ENCODE measurements around the gene GSTM3.

The GSTM3 gene

GRCh38 chr1:109740615-109741373 is at the start of gene GSTM3:
Gene GSTM3 (minus strand): TSS chr1:109741038. CDS start chr1:109740287, 751 bp downstream.
- Histone ChIP-seq H3K4me3 (ENCODE audit: low read length) (peak within 1 kb of the TSS; percentile 59; the same call in 1 of the 2 replicates), H3K36me3 (ENCODE audit: control insufficient read depth, insufficient read depth, low read length) (no peaks in the 10 kb centered on the region), H3K27me3 (ENCODE audit: control insufficient read depth, insufficient read depth, low read length) (peaks cover 15% of the 10 kb centered on the region), H3K4me1 (ENCODE audit: control insufficient read depth, insufficient read depth, low read length) (peaks cover 4% of the 10 kb centered on the region), H3K27ac (ENCODE audit: low read length) (no peak within 1 kb of the TSS), H3K9me3 (ENCODE audit: control insufficient read depth, insufficient read depth, low read length) (no peaks in the 10 kb centered on the region)
- no CpG with 5 or more reads among the region's 10 CpGs for WGBS (ENCODE audit: insufficient coverage, insufficient read length)
- no peak for DNase-seq (ENCODE audit: low read depth, low spot score)

GRCh38 chr1:109790329-109790728 is 49.5 kb upstream of the GSTM3 start:
- no peaks in the 10 kb centered on the region for H3K27me3 ChIP-seq (ENCODE audit: control insufficient read depth, insufficient read depth, low read length)
- H3K9me3 ChIP-seq (ENCODE audit: control insufficient read depth, insufficient read depth, low read length) = no peaks in the 10 kb centered on the region
- no peak overlapping the region for H3K27ac ChIP-seq (ENCODE audit: low read length)
- peaks cover 5% of the 10 kb centered on the region; the same call in 1 of the 2 replicates for H3K4me1 ChIP-seq (ENCODE audit: control insufficient read depth, insufficient read depth, low read length)
- WGBS (ENCODE audit: insufficient coverage, insufficient read length) = no CpG with 5 or more reads among the region's 2 CpGs
- H3K36me3 ChIP-seq (ENCODE audit: control insufficient read depth, insufficient read depth, low read length) = no peaks in the 10 kb centered on the region
- DNase-seq (ENCODE audit: low read depth, low spot score) = no peak
- no peak overlapping the region for H3K4me3 ChIP-seq (ENCODE audit: low read length)

GRCh38 chr1:109789551-109790180 is 48.8 kb upstream of the GSTM3 start:
- no peak overlapping the region for H3K4me3 ChIP-seq (ENCODE audit: low read length)
- no peak for DNase-seq (ENCODE audit: low read depth, low spot score)
- H3K36me3 ChIP-seq (ENCODE audit: control insufficient read depth, insufficient read depth, low read length) = no peaks in the 10 kb centered on the region
- peaks cover 5% of the 10 kb centered on the region; the same call in 1 of the 2 replicates for H3K4me1 ChIP-seq (ENCODE audit: control insufficient read depth, insufficient read depth, low read length)
- no peaks in the 10 kb centered on the region for H3K27me3 ChIP-seq (ENCODE audit: control insufficient read depth, insufficient read depth, low read length)
- no CpG with 5 or more reads among the region's 9 CpGs for WGBS (ENCODE audit: insufficient coverage, insufficient read length)
- no peak overlapping the region for H3K27ac ChIP-seq (ENCODE audit: low read length)
- H3K9me3 ChIP-seq (ENCODE audit: control insufficient read depth, insufficient read depth, low read length) = no peaks in the 10 kb centered on the region

- H3K4me3 ChIP-seq (ENCODE audit: low read length) = no peak overlapping the region
- H3K27ac ChIP-seq (ENCODE audit: low read length) = no peak overlapping the region
- no peaks in the 10 kb centered on the region for H3K9me3 ChIP-seq (ENCODE audit: control insufficient read depth, insufficient read depth, low read length)
- no peaks in the 10 kb centered on the region for H3K27me3 ChIP-seq (ENCODE audit: control insufficient read depth, insufficient read depth, low read length)
- peaks cover 5% of the 10 kb centered on the region; the same call in 1 of the 2 replicates for H3K4me1 ChIP-seq (ENCODE audit: control insufficient read depth, insufficient read depth, low read length)
- DNase-seq (ENCODE audit: low read depth, low spot score) = no peak
- no peaks in the 10 kb centered on the region for H3K36me3 ChIP-seq (ENCODE audit: control insufficient read depth, insufficient read depth, low read length)
- WGBS (ENCODE audit: insufficient coverage, insufficient read length) = no CpG with 5 or more reads among the region's 9 CpGs
Observed at GRCh38 chr1:109788695-109789521, 48.1 kb upstream of the GSTM3 start.

GRCh38 chr1:109787845-109788601 is 47.2 kb upstream of the GSTM3 start:
- Histone ChIP-seq H3K27ac (ENCODE audit: low read length) (no peak overlapping the region), H3K27me3 (ENCODE audit: control insufficient read depth, insufficient read depth, low read length) (no peaks in the 10 kb centered on the region), H3K36me3 (ENCODE audit: control insufficient read depth, insufficient read depth, low read length) (no peaks in the 10 kb centered on the region), H3K9me3 (ENCODE audit: control insufficient read depth, insufficient read depth, low read length) (no peaks in the 10 kb centered on the region), H3K4me1 (ENCODE audit: control insufficient read depth, insufficient read depth, low read length) (peaks cover 7% of the 10 kb centered on the region; the same call in 1 of the 2 replicates), H3K4me3 (ENCODE audit: low read length) (no peak overlapping the region)
- no CpG with 5 or more reads among the region's 19 CpGs for whole genome bisulfite sequencing (ENCODE audit: insufficient coverage, insufficient read length)
- DNase-seq (ENCODE audit: low read depth, low spot score) = no peak

GRCh38 chr1:109787211-109787844 is 46.5 kb upstream of the GSTM3 start:
- H3K36me3 ChIP-seq (ENCODE audit: control insufficient read depth, insufficient read depth, low read length) = no peaks in the 10 kb centered on the region
- no peaks in the 10 kb centered on the region for H3K27me3 ChIP-seq (ENCODE audit: control insufficient read depth, insufficient read depth, low read length)
- H3K4me1 ChIP-seq (ENCODE audit: control insufficient read depth, insufficient read depth, low read length) = peaks cover 7% of the 10 kb centered on the region; the same call in 1 of the 2 replicates
- WGBS (ENCODE audit: insufficient coverage, insufficient read length) = no CpG with 5 or more reads among the region's 9 CpGs
- H3K27ac ChIP-seq (ENCODE audit: low read length) = no peak overlapping the region
- DNase-seq (ENCODE audit: low read depth, low spot score) = no peak
- H3K4me3 ChIP-seq (ENCODE audit: low read length) = no peak overlapping the region
- H3K9me3 ChIP-seq (ENCODE audit: control insufficient read depth, insufficient read depth, low read length) = no peaks in the 10 kb centered on the region

GRCh38 chr1:109786531-109787021 is 45.7 kb upstream of the GSTM3 start:
- H3K27me3 ChIP-seq (ENCODE audit: control insufficient read depth, insufficient read depth, low read length) = no peaks in the 10 kb centered on the region
- WGBS (ENCODE audit: insufficient coverage, insufficient read length) = no CpG with 5 or more reads among the region's 6 CpGs
- no peak overlapping the region for H3K27ac ChIP-seq (ENCODE audit: low read length)
- H3K9me3 ChIP-seq (ENCODE audit: control insufficient read depth, insufficient read depth, low read length) = no peaks in the 10 kb centered on the region
- H3K36me3 ChIP-seq (ENCODE audit: control insufficient read depth, insufficient read depth, low read length) = no peaks in the 10 kb centered on the region
- no peak for DNase-seq (ENCODE audit: low read depth, low spot score)
- H3K4me3 ChIP-seq (ENCODE audit: low read length) = no peak overlapping the region
- peaks cover 2% of the 10 kb centered on the region; the same call in 1 of the 2 replicates for H3K4me1 ChIP-seq (ENCODE audit: control insufficient read depth, insufficient read depth, low read length)

- Histone ChIP-seq H3K27me3 (ENCODE audit: control insufficient read depth, insufficient read depth, low read length) (no peaks in the 10 kb centered on the region), H3K4me1 (ENCODE audit: control insufficient read depth, insufficient read depth, low read length) (peaks cover 2% of the 10 kb centered on the region; the same call in 1 of the 2 replicates), H3K36me3 (ENCODE audit: control insufficient read depth, insufficient read depth, low read length) (no peaks in the 10 kb centered on the region), H3K4me3 (ENCODE audit: low read length) (no peak overlapping the region), H3K27ac (ENCODE audit: low read length) (no peak overlapping the region), H3K9me3 (ENCODE audit: control insufficient read depth, insufficient read depth, low read length) (no peaks in the 10 kb centered on the region)
- no peak for DNase-seq (ENCODE audit: low read depth, low spot score)
- no CpG with 5 or more reads among the region's 5 CpGs for WGBS (ENCODE audit: insufficient coverage, insufficient read length)
Observed at GRCh38 chr1:109786112-109786480, 45.3 kb upstream of the GSTM3 start.

- H3K9me3 ChIP-seq (ENCODE audit: control insufficient read depth, insufficient read depth, low read length) = no peaks in the 10 kb centered on the region
- DNase-seq (ENCODE audit: low read depth, low spot score) = no peak
- no peaks in the 10 kb centered on the region for H3K36me3 ChIP-seq (ENCODE audit: control insufficient read depth, insufficient read depth, low read length)
- H3K27ac ChIP-seq (ENCODE audit: low read length) = no peak overlapping the region
- H3K27me3 ChIP-seq (ENCODE audit: control insufficient read depth, insufficient read depth, low read length) = no peaks in the 10 kb centered on the region
- peaks cover 2% of the 10 kb centered on the region; the same call in 1 of the 2 replicates for H3K4me1 ChIP-seq (ENCODE audit: control insufficient read depth, insufficient read depth, low read length)
- WGBS (ENCODE audit: insufficient coverage, insufficient read length) = no CpG with 5 or more reads among the region's 4 CpGs
- H3K4me3 ChIP-seq (ENCODE audit: low read length) = no peak overlapping the region
Observed at GRCh38 chr1:109785446-109786111, 44.7 kb upstream of the GSTM3 start.

Data from iPS DF 6.9 (cell line).